GM10266 (cell line): ENCODE data around the gene LAMB4.
"Not testable (repeated sequence)": the region's sequence is repeated elsewhere in the genome, so short reads cannot be mapped to it uniquely, and the experiment has no call there.

Experiments
- DNase-seq: peaks from one replicate; pipeline ENCODE4 v3.0.0; 2012; ENCODE audit errors: extremely low spot score
- CTCF ChIP-seq: IDR thresholded peaks from 2 replicates; pipeline ENCODE4 v1.5.1; 2012; ENCODE audit warnings: mild to moderate bottlenecking, low read depth; ENCODE audit not compliant: control insufficient read depth, insufficient read depth; ENCODE audit errors: missing control alignments

Gene LAMB4

DNA sequence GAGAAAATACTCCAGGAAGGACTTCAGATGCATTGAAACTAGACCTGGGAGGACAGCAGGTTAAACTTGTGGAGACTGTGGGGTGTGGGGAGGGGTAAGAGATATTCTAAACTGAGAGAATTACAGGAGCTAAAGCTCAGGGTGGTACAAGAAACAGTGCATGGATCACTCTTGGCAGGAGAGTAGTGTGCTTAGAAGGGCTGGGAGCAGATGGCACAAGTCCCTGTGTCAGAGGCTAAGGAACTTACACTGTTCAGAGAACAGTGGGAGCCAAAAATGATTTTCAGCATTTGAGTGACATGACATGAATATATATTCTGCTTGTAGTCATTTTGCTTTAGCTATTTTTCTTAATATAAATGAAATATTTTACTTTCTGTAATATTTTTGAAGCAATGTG, 91.2 kb downstream of the LAMB4 start:
- TF ChIP-seq CTCF = no peak
- DNase-seq = no peak

- TF ChIP-seq CTCF = no peak
- DNase-seq = no peak
Observed at GRCh38 chr7:108037741-108038140, 92.4 kb downstream of the LAMB4 start.

DNA sequence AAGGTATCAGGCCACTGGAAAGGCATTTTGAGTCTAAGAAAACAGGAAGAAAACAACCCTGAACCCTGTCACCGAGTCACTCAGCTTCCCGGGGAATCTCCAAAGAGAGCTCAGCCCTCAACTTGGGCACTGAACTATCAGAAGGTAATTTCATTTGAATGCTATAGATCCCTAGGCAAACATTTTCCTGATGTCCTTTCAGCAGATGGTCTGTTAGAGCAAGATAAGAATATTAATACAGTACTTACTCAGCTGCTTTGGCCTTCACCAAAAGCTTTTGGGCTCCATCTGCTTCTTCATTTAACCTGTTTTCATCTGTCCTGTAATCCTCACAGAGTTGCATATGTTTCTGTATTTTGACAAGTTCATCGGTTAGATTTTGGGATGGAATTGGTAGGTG, 93.0 kb downstream of the LAMB4 start:
- TF ChIP-seq CTCF = no peak
- DNase-seq = no peak

GRCh38 chr7:108034586-108034985, 95.6 kb downstream of the LAMB4 start:
- no peak for TF ChIP-seq CTCF
- no peak for DNase-seq

DNA sequence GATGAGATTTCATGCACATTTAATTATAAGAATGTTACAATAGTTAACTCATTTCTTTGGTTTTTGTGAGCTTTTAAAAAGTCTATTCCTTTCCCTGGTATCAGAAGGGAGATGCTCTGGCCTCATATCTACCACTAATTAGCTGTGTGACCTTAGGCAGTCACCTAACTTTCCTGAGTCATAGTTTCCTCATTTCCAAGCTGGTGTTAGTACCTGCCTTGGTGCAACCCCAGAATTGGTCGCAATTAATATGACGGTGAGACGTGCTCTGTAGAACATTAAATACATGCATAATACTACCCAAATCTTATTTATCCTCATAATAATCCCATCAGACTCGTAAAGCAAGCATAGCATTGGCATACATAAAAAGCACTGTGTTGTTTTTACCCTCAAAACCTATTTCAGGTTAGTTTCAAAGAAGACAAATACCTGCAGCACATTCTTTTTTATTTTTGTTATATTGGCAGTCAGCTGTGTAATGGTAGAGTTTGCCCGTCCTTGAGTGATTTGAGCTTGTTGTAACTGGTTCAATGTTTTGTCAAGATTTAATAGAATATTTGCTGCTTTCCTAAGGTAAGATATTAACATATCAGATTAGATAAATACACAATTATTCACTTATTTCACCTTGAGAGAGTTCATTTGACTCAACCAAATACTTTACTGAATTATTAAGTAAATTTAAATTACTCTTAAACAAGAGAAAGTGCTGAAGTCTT, 96.2 kb downstream of the LAMB4 start:
- DNase-seq = no peak

DNA sequence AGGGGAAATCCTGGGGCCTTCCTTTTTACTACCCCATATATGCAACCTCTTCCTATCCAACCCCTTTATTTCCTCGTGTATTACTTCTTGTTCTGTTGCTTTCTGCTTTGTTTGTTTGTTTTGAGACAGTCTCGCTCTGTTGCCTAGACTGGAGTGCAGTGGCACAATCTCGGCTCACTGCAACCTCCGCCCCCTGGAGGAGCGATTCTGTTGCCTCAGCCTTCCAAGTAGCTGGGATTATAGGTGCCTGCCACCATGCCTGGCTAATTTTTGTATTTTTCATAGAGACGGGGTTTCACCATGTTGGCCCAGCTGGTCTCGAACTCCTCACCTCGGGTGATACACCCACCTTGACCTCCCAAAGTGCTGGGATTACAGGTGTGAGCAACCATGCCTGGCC, 96.9 kb downstream of the LAMB4 start:
- DNase-seq = not testable (repeated sequence)

More for the DNA sequence above, 96.2 kb downstream of the LAMB4 start:
- no peak for TF ChIP-seq CTCF

GRCh38 chr7:108030516-108030915, 99.6 kb downstream of the LAMB4 start:
- no peak for DNase-seq
- no peak for TF ChIP-seq CTCF

GRCh38 chr7:108029034-108029433, 101.1 kb downstream of the LAMB4 start:
- TF ChIP-seq CTCF = no peak

More at GRCh38 chr7:108029034-108029433, 101.1 kb downstream of the LAMB4 start:
- DNase-seq = no peak
